NT2/D1 (cell line): ENCODE measurements around the gene RIPK1.

ENCODE experiments used
- SUZ12 ChIP-seq: IDR thresholded peaks from 2 replicates; pipeline ENCODE4 v1.6.1; 2011; ENCODE audit not compliant: insufficient read length, insufficient read depth; ENCODE audit errors: extremely low read depth
- YY1 ChIP-seq: IDR thresholded peaks from 2 replicates; pipeline ENCODE4 v1.6.1; 2011; ENCODE audit not compliant: insufficient read length, insufficient read depth

- TF ChIP-seq YY1 (no peak), SUZ12 (no peak)
Observed at GRCh38 chr6:3085074-3085473, 16.8 kb downstream of the RIPK1 start.
